ENCODE data around the gene IL17RB.

- TF ChIP-seq CTCF (optimal IDR thresholded peaks at IDR 0.05 in 1 of 3, IDR thresholded peaks at IDR 0.05 in 1 of 3, conservative IDR thresholded peaks at IDR 0.05 in 1 of 3; ENCODE audit: extremely low read depth in 1 of 3, insufficient read depth in 2 of 3, low read length in 3 of 3) (no peak), EZH2 (IDR thresholded peaks at IDR 0.05; ENCODE audit: low read length) (no peak)
Observed at GRCh38 chr3:53824795-53825194, 21.6 kb upstream of the IL17RB start.
